Ishikawa (cell line): ENCODE results near the gene AREG.

Source experiments
- CEBPB ChIP-seq: IDR thresholded peaks from 2 replicates; pipeline ENCODE4 v1.6.1; 2012
- CREB1 ChIP-seq: IDR thresholded peaks from 2 replicates; pipeline ENCODE4 v1.6.1; 2012; ENCODE audit warnings: low read depth
- EGR1 ChIP-seq: IDR thresholded peaks from 2 replicates; pipeline ENCODE4 v1.6.1; 2012
- EP300 ChIP-seq: IDR thresholded peaks from 2 replicates; pipeline ENCODE4 v1.6.1; 2012; ENCODE audit warnings: borderline replicate concordance
- FOXM1 ChIP-seq: IDR thresholded peaks from 2 replicates; pipeline ENCODE4 v1.6.1; 2012; ENCODE audit warnings: low read depth, borderline replicate concordance
- MAX ChIP-seq: IDR thresholded peaks from 2 replicates; pipeline ENCODE4 v1.6.1; 2012
- NFIC ChIP-seq: IDR thresholded peaks from 2 replicates; pipeline ENCODE4 v1.6.1; 2012
- RAD21 ChIP-seq: IDR thresholded peaks from 2 replicates; pipeline ENCODE4 v1.6.1; 2012; ENCODE audit warnings: low read depth
- REST ChIP-seq: IDR thresholded peaks from 2 replicates; pipeline ENCODE4 v1.6.1; 2012; ENCODE audit warnings: low read depth, mild to moderate bottlenecking
- TAF1 ChIP-seq: IDR thresholded peaks from 2 replicates; pipeline ENCODE4 v1.6.1; 2012; ENCODE audit warnings: low read depth, mild to moderate bottlenecking
- TCF12 ChIP-seq: IDR thresholded peaks from 2 replicates; pipeline ENCODE4 v1.6.1; 2012; ENCODE audit warnings: low read depth
- TEAD4 ChIP-seq: IDR thresholded peaks from 2 replicates; pipeline ENCODE4 v1.6.1; 2012
- YY1 ChIP-seq: IDR thresholded peaks from 2 replicates; pipeline ENCODE4 v1.6.1; 2012; ENCODE audit warnings: low read depth
- ZBTB7A ChIP-seq: IDR thresholded peaks from 2 replicates; pipeline ENCODE4 v1.6.1; 2012; ENCODE audit warnings: low read depth
- TF ChIP-seq, protein P1 (sequence below): IDR thresholded peaks from 2 replicates; pipeline ENCODE4 v1.6.1; 2012

The AREG gene

DNA sequence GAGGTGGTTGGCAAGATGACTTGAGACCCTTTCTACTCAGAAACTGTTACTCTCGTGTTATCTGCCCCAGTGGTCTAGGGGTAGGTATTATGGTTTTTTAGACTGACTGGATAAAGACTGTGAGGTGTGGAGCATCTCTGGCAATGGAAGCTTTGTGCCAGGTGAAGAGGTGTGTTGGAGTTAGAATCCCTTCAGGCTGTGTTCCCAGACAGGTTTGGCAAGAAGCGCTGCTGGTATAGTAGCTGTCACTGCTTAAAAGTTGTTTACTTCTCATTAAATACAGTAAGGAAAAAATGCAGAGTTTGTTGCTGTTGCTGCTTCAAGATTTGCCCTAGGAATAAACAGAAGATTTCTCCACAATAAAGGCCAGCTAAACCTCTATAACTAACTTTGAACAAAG lies 35.3 kb downstream of the AREG start:
- TF ChIP-seq TEAD4: no peak
- TF ChIP-seq, protein P1, sequence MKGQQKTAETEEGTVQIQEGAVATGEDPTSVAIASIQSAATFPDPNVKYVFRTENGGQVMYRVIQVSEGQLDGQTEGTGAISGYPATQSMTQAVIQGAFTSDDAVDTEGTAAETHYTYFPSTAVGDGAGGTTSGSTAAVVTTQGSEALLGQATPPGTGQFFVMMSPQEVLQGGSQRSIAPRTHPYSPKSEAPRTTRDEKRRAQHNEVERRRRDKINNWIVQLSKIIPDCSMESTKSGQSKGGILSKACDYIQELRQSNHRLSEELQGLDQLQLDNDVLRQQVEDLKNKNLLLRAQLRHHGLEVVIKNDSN: no peak

- TF ChIP-seq FOXM1: no peak
- no peak for TF ChIP-seq NFIC
- no peak for TF ChIP-seq RAD21
- no peak for TF ChIP-seq TAF1
- no peak for TF ChIP-seq TCF12
- TF ChIP-seq CREB1: no peak
- no peak for TF ChIP-seq EGR1
- no peak for TF ChIP-seq EP300
- TF ChIP-seq YY1: no peak
- TF ChIP-seq, protein P1: no peak
- no peak for TF ChIP-seq ZBTB7A
- TF ChIP-seq MAX: no peak
- TF ChIP-seq REST: no peak
- no peak for TF ChIP-seq TEAD4
- no peak for TF ChIP-seq CEBPB
These were observed 37.1 kb downstream of the AREG start for GRCh38 chr4:74481891-74482609.

- TF ChIP-seq TCF12: no peak
- no peak for TF ChIP-seq ZBTB7A
These were observed 38.4 kb downstream of the AREG start for GRCh38 chr4:74483226-74483911.

DNA sequence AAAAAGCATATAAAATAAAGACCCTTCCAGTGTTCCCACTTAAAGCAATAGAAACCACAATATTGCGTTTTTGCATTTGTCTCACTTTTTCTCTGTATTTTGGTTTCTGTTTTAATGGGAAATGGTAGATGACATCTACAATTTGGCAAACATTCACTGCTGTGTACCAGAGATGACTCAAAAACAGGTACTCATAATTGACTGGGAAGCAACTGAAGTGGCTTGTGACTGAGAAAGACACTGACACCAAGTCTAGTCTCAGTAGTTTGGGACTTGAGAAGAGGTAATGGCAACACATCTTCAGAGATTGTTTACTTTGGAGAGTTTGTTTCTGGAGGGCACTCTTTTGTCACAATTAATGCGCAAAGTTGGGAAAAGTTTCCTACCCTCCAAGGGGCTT lies 42.0 kb downstream of the AREG start:
- no peak for TF ChIP-seq ZBTB7A
- TF ChIP-seq EP300: no peak
- TF ChIP-seq CREB1: no peak
- no peak for TF ChIP-seq CEBPB
- no peak for TF ChIP-seq REST
- TF ChIP-seq TCF12: no peak
- no peak for TF ChIP-seq YY1
- no peak for TF ChIP-seq MAX
- no peak for TF ChIP-seq TAF1
- no peak for TF ChIP-seq RAD21
- TF ChIP-seq, protein P1: no peak
- TF ChIP-seq FOXM1: no peak
- no peak for TF ChIP-seq TEAD4
- TF ChIP-seq NFIC: no peak
- no peak for TF ChIP-seq EGR1

- no peak for TF ChIP-seq CEBPB
- TF ChIP-seq REST: no peak
- TF ChIP-seq MAX: no peak
- no peak for TF ChIP-seq RAD21
- TF ChIP-seq EP300: no peak
These were observed 42.8 kb downstream of the AREG start for GRCh38 chr4:74487771-74488170.
